GM12801 (cell line): ENCODE data around the gene ADAMTSL4.

Experiments used
- TF ChIP-seq, protein P1 (sequence below): IDR thresholded peaks from one replicate; pipeline ENCODE4 v1.5.1; 2011; ENCODE audit warnings: control low read depth; ENCODE audit not compliant: insufficient read length; ENCODE audit errors: extremely low read depth

Gene ADAMTSL4

DNA sequence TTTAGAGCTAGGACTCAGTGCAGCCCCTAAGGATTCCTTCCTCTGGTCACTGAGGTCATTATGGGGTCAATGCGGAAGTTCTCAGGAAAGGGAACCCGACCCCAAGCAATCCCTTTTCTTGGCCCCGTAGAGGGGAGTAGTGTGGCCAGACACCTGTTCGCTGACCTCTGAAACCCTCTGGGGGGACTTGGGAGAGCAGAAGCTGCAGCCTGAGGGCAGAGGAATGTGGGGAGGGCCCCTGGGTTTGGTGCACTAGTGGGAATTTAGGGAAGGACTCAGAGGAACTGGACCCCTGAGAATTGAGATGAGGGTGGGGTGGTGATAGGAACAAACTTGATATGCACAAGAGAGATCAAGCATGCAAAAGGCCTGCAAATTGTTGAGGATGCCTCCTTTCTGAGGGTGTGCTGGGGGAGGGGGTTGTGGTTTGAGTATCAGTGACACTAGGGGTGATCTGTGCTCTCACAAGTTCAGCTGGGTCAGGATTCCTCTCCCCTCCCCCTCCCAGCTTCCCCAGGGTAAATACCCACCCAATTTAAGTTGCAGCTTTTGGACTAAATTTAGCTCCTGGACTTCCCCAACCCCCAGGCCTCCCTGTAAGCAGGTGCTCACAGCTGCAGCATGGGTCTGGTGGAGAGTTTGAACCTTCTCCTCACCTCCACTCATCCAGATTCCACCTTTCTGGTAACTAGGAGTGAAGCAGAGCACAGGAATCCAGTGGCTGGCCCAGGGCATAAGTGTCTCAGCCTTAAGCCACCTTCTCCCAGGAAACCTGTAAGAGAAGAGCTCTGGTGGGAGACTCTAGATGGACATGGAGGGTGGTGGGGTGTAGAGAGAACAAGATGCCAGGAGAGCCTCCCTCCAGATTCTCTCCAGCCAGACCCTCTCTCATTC is 13.5 kb downstream of the ADAMTSL4 start:
- TF ChIP-seq, protein P1, sequence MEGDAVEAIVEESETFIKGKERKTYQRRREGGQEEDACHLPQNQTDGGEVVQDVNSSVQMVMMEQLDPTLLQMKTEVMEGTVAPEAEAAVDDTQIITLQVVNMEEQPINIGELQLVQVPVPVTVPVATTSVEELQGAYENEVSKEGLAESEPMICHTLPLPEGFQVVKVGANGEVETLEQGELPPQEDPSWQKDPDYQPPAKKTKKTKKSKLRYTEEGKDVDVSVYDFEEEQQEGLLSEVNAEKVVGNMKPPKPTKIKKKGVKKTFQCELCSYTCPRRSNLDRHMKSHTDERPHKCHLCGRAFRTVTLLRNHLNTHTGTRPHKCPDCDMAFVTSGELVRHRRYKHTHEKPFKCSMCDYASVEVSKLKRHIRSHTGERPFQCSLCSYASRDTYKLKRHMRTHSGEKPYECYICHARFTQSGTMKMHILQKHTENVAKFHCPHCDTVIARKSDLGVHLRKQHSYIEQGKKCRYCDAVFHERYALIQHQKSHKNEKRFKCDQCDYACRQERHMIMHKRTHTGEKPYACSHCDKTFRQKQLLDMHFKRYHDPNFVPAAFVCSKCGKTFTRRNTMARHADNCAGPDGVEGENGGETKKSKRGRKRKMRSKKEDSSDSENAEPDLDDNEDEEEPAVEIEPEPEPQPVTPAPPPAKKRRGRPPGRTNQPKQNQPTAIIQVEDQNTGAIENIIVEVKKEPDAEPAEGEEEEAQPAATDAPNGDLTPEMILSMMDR, result no peak

- TF ChIP-seq, protein P1, result no peak
These were observed 14.3 kb downstream of the ADAMTSL4 start for GRCh38 chr1:150563340-150564038.

DNA sequence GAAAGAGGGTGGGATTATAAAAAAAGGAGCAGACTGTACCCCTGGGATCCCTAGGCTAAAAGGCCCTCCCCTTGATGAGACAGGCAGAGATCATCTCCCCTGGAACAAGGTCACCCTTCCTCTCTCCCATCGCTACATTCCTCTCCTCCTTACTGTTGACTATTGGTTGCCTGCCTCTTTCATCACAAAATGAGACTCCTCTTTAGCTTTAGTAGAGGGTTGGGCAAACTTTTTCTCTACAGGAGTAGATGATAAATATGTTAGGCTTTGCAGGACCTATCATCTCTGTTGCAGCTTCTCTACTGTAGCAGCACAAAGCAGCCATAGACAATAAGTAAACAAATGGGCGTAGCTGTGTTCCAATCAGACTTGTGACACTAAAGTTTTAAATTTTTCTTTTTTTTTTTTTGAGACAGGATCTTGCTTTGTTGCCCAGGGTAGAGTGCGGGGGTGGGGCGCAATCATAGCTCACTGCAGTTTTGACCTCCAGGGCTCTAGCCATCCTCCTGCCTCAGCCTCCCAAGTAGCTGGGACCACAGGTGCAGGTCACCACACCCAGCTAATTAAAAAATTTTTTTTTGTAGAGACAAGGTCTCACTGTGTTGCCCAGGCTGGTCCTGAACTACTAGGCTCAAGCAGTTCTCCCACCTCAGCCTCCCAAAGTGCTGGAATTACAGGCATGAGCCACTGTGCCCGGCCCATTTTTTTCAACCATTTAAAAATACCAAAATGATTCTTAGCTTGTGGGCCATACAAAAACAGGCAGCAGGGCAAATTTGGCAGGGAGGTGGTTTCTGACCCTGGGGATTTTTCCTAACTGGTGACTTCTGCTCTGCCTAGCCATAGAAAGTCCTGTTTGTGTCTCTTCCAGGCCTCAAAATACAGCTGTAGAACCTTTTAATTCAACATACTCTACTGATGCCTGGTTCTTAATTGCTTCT is 15.1 kb downstream of the ADAMTSL4 start:
- TF ChIP-seq, protein P1, result no peak

DNA sequence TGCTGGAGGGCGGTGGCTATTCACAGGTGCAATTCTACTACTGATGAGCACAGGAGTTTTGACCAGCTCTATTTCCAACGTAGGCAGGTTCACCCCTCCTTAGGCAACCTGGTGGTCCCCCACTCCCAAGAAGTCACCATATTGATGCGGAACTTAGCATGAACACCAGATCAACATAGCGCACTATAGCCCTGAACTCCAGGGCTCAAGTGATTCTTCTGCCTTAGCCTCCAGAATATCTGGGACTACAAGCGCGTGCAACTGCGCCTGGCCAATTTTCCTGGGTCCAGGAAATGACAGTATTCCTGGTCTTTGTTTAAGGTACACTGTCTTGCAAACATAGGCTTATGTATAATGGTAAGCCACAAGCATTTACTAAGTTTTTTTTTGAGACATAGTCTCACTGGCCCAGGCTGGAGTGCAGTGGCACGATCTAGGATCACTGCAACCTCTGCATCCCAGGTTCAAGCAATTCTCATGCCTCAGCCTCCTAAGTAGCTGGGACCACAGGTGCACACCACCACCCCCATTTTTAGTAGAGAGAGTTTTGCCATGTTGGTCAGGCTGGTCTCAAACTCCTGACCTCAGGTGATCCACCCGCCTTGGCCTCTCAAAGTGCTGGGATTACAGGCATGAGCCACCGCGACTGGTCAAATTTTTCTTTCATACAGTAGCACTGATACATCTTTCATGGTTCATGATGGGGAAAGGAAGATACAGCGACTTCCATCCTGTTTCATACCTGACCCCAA is 17.6 kb downstream of the ADAMTSL4 start:
- TF ChIP-seq, protein P1, result no peak

- TF ChIP-seq, protein P1, result no peak
These were observed 18.1 kb downstream of the ADAMTSL4 start for GRCh38 chr1:150567341-150567716.

GRCh38 chr1:150567717-150568593 is 18.7 kb downstream of the ADAMTSL4 start:
- TF ChIP-seq, protein P1, result no peak
